Rectal smooth muscle tissue (tissue), 1 donor: ENCODE data around the gene AGBL1.

Source experiments
- H3K27ac ChIP-seq: one replicate; pipeline ENCODE4 v1.7.0; 2013; ENCODE audit warnings: low read depth, low read length, inconsistent platforms
- H3K27me3 ChIP-seq: one replicate; pipeline ENCODE4 v1.7.0; 2013; ENCODE audit warnings: low read length; ENCODE audit not compliant: control insufficient read depth, insufficient read depth
- H3K36me3 ChIP-seq: one replicate; pipeline ENCODE4 v1.7.0; 2013; ENCODE audit warnings: low read length; ENCODE audit not compliant: control insufficient read depth, insufficient read depth
- H3K4me1 ChIP-seq: one replicate; pipeline ENCODE4 v1.7.0; 2013; ENCODE audit warnings: low read length; ENCODE audit not compliant: control insufficient read depth, insufficient read depth
- H3K4me3 ChIP-seq: one replicate; pipeline ENCODE4 v1.7.0; 2013; ENCODE audit warnings: low read length
- H3K9ac ChIP-seq: one replicate; pipeline ENCODE4 v1.7.0; 2013; ENCODE audit warnings: low read length

Gene AGBL1

GRCh38 chr15:86079508-86080266 lies at the start of gene AGBL1:
TSS of gene AGBL1 (plus strand) at chr15:86079871.
- Histone ChIP-seq H3K27ac (no peak within 1 kb of the TSS), H3K4me1 (no peaks in the 10 kb centered on the region), H3K4me3 (no peak within 1 kb of the TSS), H3K9ac (no peak within 1 kb of the TSS), H3K36me3 (no peaks in the 10 kb centered on the region), H3K27me3 (no peaks in the 10 kb centered on the region)

- H3K27me3 ChIP-seq = no peaks in the 10 kb centered on the region
- no peak overlapping the region for H3K9ac ChIP-seq
- H3K27ac ChIP-seq = no peak overlapping the region
- H3K4me1 ChIP-seq = no peaks in the 10 kb centered on the region
- no peak overlapping the region for H3K4me3 ChIP-seq
- no peaks in the 10 kb centered on the region for H3K36me3 ChIP-seq
Observed at GRCh38 chr15:86034904-86035303, 44.8 kb upstream of the AGBL1 start.

- Histone ChIP-seq H3K27me3 (no peaks in the 10 kb centered on the region), H3K4me3 (no peak overlapping the region), H3K9ac (no peak overlapping the region), H3K27ac (no peak overlapping the region), H3K36me3 (no peaks in the 10 kb centered on the region), H3K4me1 (no peaks in the 10 kb centered on the region)
Observed at GRCh38 chr15:86036243-86036642, 43.4 kb upstream of the AGBL1 start.

GRCh38 chr15:86038491-86038890 lies 41.2 kb upstream of the AGBL1 start:
- Histone ChIP-seq H3K4me1 (no peaks in the 10 kb centered on the region), H3K4me3 (no peak overlapping the region), H3K36me3 (no peaks in the 10 kb centered on the region), H3K27me3 (no peaks in the 10 kb centered on the region), H3K9ac (no peak overlapping the region), H3K27ac (no peak overlapping the region)

- Histone ChIP-seq H3K36me3 (no peaks in the 10 kb centered on the region), H3K4me3 (no peak overlapping the region), H3K9ac (no peak overlapping the region), H3K27ac (no peak overlapping the region), H3K27me3 (no peaks in the 10 kb centered on the region), H3K4me1 (no peaks in the 10 kb centered on the region)
Observed at GRCh38 chr15:86040356-86041033, 39.2 kb upstream of the AGBL1 start.

- Histone ChIP-seq H3K4me1 (no peaks in the 10 kb centered on the region), H3K9ac (no peak overlapping the region), H3K27ac (no peak overlapping the region), H3K27me3 (no peaks in the 10 kb centered on the region), H3K4me3 (no peak overlapping the region), H3K36me3 (no peaks in the 10 kb centered on the region)
Observed at GRCh38 chr15:86041399-86041798, 38.3 kb upstream of the AGBL1 start.

- Histone ChIP-seq H3K4me1 (no peaks in the 10 kb centered on the region), H3K4me3 (no peak overlapping the region), H3K36me3 (no peaks in the 10 kb centered on the region), H3K9ac (no peak overlapping the region), H3K27me3 (no peaks in the 10 kb centered on the region), H3K27ac (no peak overlapping the region)
Observed at GRCh38 chr15:86042226-86042625, 37.4 kb upstream of the AGBL1 start.

- Histone ChIP-seq H3K36me3 (no peaks in the 10 kb centered on the region), H3K4me3 (no peak overlapping the region), H3K27me3 (no peaks in the 10 kb centered on the region), H3K27ac (no peak overlapping the region), H3K9ac (no peak overlapping the region), H3K4me1 (no peaks in the 10 kb centered on the region)
Observed at GRCh38 chr15:86044981-86045380, 34.7 kb upstream of the AGBL1 start.

GRCh38 chr15:86054338-86054737 lies 25.3 kb upstream of the AGBL1 start:
- Histone ChIP-seq H3K36me3 (no peaks in the 10 kb centered on the region), H3K4me1 (no peaks in the 10 kb centered on the region), H3K9ac (no peak overlapping the region), H3K27ac (no peak overlapping the region), H3K4me3 (no peak overlapping the region), H3K27me3 (peaks cover 4% of the 10 kb centered on the region)

- Histone ChIP-seq H3K4me1 (no peaks in the 10 kb centered on the region), H3K27me3 (peaks cover 4% of the 10 kb centered on the region), H3K27ac (no peak overlapping the region), H3K4me3 (no peak overlapping the region), H3K36me3 (no peaks in the 10 kb centered on the region), H3K9ac (no peak overlapping the region)
Observed at GRCh38 chr15:86055688-86056087, 24.0 kb upstream of the AGBL1 start.

- no peak overlapping the region for H3K27ac ChIP-seq
- no peaks in the 10 kb centered on the region for H3K4me1 ChIP-seq
- no peak overlapping the region for H3K9ac ChIP-seq
- H3K4me3 ChIP-seq = no peak overlapping the region
- H3K36me3 ChIP-seq = no peaks in the 10 kb centered on the region
- H3K27me3 ChIP-seq = no peaks in the 10 kb centered on the region
Observed at GRCh38 chr15:86059851-86060250, 19.8 kb upstream of the AGBL1 start.

GRCh38 chr15:86060674-86061073 lies 19.0 kb upstream of the AGBL1 start:
- H3K9ac ChIP-seq = no peak overlapping the region
- no peak overlapping the region for H3K27ac ChIP-seq
- no peaks in the 10 kb centered on the region for H3K36me3 ChIP-seq
- no peaks in the 10 kb centered on the region for H3K4me1 ChIP-seq
- H3K4me3 ChIP-seq = no peak overlapping the region
- no peaks in the 10 kb centered on the region for H3K27me3 ChIP-seq

GRCh38 chr15:86061581-86061980 lies 18.1 kb upstream of the AGBL1 start:
- Histone ChIP-seq H3K4me1 (no peaks in the 10 kb centered on the region), H3K27me3 (no peaks in the 10 kb centered on the region)

More at GRCh38 chr15:86061581-86061980, 18.1 kb upstream of the AGBL1 start:
- no peaks in the 10 kb centered on the region for H3K36me3 ChIP-seq
- no peak overlapping the region for H3K27ac ChIP-seq
- H3K9ac ChIP-seq = no peak overlapping the region
- no peak overlapping the region for H3K4me3 ChIP-seq
